SKM-1 (cell line): ENCODE measurements around the gene ANKLE1.
"Not testable (repeated sequence)": the region's sequence is repeated elsewhere in the genome, so short reads cannot be mapped to it uniquely, and the experiment has no call there.

Experiments
- DNase-seq: peaks from one replicate; lab custom pipeline; 2025; ENCODE audit not compliant: unreplicated experiment; lab: John Stamatoyannopoulos, UW

The ANKLE1 gene

DNA sequence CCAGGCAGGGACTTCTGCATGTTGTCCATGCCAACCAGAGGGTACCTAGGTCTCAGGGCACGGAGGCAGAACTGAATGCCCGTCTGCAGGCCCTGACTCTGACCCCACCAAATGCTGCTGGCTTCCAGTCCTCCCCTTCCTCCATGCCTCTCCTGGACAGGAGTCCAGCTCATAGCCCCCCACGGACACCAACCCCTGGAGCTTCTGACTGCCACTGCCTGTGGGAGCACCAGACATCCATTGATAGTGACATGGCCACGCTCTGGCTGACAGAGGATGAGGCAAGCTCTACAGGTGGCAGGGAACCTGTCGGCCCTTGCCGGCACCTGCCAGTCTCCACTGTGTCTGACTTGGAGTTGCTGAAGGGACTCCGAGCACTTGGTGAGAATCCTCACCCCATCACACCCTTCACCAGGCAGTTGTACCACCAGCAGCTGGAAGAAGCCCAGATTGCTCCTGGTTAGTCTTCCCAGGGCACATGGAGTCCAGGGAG is 1.8 kb downstream of the ANKLE1 start:
- DNase-seq = no peak

DNA sequence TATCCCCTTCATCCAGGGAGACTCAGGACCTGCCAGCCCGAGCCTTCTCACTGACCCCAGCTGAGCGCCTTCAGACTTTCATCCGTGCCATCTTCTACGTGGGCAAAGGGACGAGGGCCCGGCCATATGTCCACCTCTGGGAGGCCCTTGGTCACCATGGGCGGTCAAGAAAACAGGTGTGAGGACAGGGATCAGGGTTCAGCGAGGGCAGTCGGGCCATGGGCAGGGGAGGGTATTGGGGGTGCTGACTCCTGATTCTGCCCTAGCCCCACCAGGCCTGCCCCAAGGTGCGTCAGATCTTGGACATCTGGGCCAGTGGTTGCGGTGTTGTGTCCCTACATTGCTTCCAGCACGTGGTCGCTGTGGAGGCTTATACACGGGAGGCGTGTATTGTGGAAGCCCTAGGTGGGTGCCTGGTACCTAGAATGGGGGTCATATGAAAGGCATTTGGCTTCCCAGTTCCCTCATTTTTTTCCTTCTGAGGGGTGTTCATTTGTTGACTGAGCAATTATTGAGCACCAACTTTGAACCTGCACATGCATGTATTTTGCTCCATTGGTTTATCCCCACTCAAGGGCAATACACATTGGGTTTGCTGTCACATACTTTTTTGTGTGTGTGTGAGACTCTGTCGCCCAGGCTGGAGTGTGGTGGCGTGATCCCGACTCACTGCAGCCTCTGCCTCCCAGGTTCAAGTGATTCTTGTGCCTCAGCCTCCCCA is 3.9 kb downstream of the ANKLE1 start:
- no peak for DNase-seq

DNA sequence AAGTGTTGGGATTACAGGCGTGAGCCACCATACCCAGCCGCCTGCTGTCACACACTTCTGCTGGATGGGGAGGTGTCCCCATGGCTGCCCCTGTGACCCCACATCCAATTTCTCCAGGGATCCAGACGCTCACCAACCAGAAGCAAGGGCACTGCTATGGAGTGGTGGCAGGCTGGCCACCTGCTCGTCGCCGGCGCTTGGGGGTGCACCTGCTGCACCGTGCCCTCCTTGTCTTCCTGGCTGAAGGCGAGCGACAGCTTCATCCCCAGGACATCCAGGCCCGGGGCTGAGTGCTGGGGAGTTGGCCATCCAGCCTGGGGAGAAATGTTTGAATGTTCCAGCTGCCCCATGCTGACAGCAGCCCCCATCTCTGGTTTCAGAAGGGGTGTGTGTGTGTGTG is 4.6 kb downstream of the ANKLE1 start:
- no peak for DNase-seq

DNA sequence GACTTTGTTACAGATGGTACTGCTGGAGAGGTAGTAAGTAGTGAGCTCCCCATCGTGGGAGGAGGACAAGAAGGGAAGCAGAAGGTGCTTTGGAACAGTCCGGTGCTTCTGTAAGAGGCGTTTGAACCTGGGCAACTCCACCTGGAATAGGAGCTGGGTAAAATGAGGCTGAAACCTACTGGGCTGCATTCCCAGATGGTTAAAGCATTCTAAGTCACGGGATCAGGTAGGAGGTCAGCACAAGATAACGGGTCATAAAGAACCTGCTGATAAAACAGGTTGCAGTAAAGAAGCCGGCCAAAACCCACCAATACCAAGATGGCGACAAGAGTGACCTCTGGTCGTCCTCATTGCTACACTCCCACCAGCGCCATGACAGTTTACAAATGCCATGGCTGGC is 5.1 kb downstream of the ANKLE1 start:
- no peak for DNase-seq

DNA sequence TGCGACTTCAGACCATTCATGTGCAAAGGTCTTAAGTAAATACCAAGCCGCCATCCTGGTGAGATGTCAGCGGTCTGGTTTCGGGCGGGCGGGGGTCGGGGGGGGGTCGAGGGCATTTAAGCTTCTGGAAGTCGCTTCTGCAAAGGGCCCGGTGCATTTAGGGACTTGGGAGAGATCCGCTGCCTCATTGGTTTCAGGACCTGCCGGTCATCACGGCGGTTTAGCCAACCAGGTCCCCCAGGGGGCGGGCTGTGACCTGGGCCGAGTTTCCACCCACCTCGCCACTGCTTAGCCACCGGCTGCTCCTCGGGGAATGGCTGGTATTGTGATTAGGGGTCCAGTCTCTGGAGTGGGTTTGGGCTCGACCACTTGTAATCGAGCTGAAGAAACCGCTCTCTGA is 7.8 kb downstream of the ANKLE1 start:
- no peak for DNase-seq

DNA sequence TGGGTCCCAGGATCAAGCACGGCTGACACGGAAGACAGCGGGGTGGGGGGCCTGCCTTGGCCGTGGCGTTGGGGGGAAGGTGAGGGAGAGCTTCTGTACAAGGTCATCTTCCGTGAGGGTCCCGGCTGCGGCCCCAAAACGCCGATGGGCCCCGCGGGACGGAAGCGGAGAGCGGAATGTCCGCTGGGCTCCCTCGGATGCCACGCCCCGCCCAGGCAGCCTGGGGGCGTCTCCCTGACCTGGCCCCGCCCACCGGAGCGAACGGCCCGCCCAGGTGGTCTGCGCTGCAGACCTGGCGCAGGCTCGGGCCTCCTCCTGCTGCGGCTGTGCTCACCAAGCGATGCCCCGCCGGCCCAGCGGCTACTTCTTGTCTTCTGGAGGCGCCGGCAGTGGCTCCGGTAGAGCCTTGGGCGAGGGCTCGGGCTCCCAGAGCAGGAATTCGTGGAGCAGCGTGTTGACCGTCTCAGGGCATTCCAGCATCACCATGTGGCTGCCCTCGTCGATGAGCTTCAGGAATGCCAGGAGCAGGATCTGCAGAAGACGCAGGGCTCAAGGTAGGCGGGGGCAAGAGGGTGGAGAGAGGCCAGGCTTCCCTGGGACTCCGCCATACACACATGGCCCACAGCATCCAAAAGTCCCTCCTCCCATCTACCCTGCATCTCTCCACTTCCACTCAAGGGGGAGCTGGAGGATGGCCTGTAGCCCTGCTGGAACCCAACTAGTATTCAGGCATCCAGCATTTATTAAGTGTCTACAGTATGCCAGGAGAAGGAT is 10.8 kb downstream of the ANKLE1 start:
- DNase-seq = peak; percentile 78

DNA sequence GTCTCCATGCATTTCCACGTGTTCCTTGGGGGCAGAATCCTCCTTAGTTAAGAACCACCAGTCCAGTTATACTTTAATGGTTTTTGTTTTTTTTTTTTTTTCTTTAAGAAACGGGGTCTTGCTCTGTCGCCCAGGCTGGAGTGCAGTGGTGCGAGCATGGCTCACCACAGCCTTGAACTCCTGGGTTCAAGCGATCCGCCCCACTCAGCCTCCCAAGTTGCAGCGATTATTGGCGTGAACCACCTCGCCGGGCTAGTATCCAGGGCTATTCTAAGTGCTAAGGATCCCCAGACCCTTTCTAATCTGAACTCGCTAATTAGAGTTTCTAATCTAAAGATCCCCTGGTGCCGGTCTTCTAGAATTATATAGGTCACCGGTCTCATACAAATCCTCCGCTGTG is 11.9 kb downstream of the ANKLE1 start:
- DNase-seq = no peak

- DNase-seq = no peak
These were observed 12.6 kb downstream of the ANKLE1 start for GRCh38 chr19:17294051-17294891.

- DNase-seq = not testable (repeated sequence)
These were observed 13.8 kb downstream of the ANKLE1 start for GRCh38 chr19:17295551-17295950.

- DNase-seq = no peak
These were observed 14.6 kb downstream of the ANKLE1 start for GRCh38 chr19:17296273-17296672.

DNA sequence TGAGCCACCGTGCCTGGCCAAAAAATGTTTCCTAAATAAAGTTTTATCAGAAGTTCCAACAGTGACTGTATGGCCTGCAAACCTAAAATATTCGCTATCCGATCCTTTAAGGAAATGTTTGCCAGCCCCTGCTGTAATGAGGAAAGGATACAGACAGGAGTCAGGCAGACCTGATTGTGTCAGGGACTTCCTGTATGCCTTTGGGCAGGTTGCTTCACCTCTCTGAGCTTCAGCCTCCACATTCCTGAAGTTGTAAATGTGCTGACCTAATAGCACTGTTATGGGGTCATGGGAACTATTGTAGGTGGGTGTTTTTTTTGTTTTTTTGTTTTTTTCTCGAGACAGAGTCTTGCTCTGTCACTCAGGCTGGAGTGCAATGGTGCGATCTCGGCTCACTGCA is 15.3 kb downstream of the ANKLE1 start:
- no peak for DNase-seq

DNA sequence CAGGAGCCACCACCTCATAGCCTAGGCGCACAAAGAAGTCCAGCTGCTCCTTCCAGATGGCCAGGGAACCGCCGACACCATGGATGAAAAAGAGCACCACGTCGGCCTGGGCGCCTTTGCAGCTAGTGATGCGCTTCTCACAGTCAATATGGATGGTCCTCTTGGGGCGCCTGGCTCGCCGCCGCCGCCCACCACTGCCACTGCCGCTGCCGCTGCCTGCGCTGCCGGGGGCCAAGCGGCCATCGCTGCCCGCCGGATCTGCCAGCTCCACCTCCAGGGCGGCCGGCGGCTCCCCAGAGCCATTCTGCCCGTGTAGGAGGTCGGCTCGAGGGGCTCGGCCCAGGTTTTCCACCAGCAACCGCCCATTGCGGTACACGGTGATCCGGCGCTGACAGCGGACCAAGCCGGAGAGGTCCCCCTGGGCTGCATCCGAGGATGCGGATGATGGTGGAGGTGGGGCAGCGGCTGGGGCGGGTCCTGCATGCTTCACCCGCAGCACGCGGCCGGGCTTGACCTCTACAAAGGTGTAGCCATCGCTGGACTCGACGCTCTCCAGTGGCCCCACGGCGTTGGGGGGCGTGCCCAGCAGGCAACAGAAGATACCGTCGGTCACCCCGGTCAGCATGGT is 19.4 kb downstream of the ANKLE1 start:
- DNase-seq = no peak

DNA sequence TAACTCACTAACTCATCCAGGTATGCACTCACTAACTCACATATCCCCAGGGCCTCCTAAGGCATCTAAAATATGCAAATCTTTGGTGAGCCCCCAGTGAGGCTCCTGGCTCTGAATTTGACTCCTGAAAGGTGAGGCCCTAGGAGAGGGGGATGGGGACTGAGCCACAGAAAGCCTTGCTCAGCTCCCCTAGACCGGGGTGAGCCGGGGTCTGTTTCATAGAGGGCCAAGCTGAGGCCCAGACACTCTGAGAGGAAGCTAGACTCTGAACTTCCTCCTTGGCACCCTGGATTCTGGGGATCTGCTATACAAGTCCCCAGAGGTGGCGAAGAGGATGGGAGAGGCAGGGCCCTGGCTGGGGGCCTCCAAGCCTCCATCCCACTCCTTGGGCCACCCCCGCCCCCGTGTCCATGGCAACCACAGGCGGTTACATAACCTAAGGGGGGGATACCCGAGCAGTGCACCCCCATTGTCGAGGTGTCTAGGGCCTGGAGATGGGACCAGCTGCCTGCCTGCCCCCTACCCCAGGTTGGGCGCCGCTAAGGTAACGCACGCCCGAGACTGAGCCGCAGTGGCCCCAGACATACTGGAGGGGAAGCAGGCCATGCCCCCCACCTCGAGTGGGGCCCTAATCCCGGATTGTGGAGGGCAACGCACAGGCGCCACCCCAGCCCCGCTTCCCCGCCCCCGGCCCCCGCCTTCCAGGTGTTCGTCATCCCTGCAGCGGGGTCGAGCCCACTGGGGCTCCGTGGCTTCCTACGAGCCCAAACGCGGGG is 20.9 kb downstream of the ANKLE1 start:
- DNase-seq = peak; percentile 20

- peak; percentile 89 for DNase-seq
These were observed 21.7 kb downstream of the ANKLE1 start, which contains the start of gene ABHD8 for GRCh38 chr19:17303167-17303939. ABHD8 (minus strand) TSS chr19:17303425; CDS start chr19:17301616, 1,809 bp downstream.

DNA sequence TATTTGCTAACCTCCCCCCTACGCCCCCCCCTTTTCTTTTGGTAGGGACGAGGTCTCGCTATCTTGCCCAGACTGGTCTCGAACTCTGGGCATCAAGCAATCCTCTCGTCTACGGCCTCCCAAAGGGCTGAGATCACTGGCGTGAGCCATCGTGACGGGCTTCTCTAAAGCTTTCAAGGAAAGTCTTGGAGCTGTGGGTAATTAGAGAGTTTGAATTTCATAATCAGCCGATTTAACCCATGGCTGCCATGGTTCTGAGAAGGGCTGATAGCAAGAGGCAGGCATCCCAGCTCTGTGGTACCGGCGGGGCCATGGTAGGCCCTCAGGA is 22.2 kb downstream of the ANKLE1 start:
- DNase-seq = no peak

- DNase-seq = no peak
These were observed 22.9 kb downstream of the ANKLE1 start for GRCh38 chr19:17304386-17305215.

GRCh38 chr19:17305216-17305516 is 23.5 kb downstream of the ANKLE1 start:
- no peak for DNase-seq

DNA sequence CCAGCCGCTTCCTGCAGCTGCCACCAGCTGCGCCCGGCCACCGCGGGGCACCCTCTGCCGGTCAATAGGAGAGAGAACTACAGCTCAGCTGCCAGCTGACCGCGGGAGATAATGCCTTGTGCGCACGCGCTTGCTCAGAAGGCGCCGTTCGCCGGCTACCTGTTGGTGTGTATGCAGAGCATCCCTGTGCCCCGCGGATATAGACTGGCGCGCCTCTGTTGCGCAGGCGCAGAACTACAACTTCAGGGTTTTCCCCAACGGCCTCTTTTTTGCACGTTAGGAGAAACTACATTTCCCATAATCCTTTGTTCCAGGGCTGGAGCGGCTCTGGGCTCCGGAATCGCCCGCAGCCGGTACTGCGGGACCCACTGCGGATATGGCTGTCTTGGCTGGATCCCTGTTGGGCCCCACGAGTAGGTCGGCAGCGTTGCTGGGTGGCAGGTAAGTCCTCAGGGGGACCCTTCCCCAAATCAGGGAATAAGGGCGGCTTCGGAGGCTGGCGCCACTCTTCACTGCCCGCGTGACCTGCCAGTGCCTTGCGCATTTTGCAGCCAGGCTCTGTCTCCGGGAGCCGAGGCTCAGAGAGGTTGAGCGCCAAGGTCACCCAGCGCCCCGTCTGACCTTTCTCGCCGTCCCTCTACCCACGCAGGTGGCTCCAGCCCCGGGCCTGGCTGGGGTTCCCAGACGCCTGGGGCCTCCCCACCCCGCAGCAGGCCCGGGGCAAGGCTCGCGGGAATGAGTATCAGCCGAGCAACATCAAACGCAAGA is 24.0 kb downstream of the ANKLE1 start, which contains the start of gene MRPL34:
Gene MRPL34, plus strand, starts transcription at position 356 of the 768 bp plus-strand sequence. Its CDS starts 21 bp downstream, at position 377.
- peak; percentile 99 for DNase-seq
